GM23338 (cell line): ENCODE measurements around the gene ZMPSTE24.
A peak's percentile ranks its signal among the peaks of the same experiment; 100 is the strongest.

Experiments
- EZH2 ChIP-seq: fragments of 200-600 bp; sonication (generic); IDR thresholded peaks from one replicate; pipeline ENCODE4 v1.8.0; 2017; ENCODE audit warnings: antibody characterized with exemption, mild to moderate bottlenecking, low read depth; ENCODE audit not compliant: unreplicated experiment
- EZH2phosphoT487 ChIP-seq: fragments of 200-600 bp; sonication (generic); IDR thresholded peaks from one replicate; pipeline ENCODE4 v1.8.1; 2018; ENCODE audit warnings: antibody characterized with exemption; ENCODE audit not compliant: unreplicated experiment
- POLR2AphosphoS5 ChIP-seq: IDR thresholded peaks from 2 replicates; pipeline ENCODE4 v1.6.1; 2016; ENCODE audit warnings: antibody characterized with exemption, low read depth
- TF ChIP-seq, protein P1 (sequence below), 2 experiments: fragments of 200-600 bp in 1 of 2; sonication (generic) in 1 of 2; conservative IDR thresholded peaks; 2 replicates each; pipeline versions ENCODE4 v1.5.1 to v1.6.1; 2016 to 2017; ENCODE audit warnings: antibody characterized with exemption in 2 of 2, low read depth in 2 of 2, mild to moderate bottlenecking in 2 of 2, moderate library complexity in 1 of 2
- TF ChIP-seq, protein P2 (sequence below): IDR thresholded peaks from one replicate; pipeline ENCODE4 v1.6.1; 2018; ENCODE audit warnings: antibody characterized with exemption; ENCODE audit not compliant: unreplicated experiment

DNA sequence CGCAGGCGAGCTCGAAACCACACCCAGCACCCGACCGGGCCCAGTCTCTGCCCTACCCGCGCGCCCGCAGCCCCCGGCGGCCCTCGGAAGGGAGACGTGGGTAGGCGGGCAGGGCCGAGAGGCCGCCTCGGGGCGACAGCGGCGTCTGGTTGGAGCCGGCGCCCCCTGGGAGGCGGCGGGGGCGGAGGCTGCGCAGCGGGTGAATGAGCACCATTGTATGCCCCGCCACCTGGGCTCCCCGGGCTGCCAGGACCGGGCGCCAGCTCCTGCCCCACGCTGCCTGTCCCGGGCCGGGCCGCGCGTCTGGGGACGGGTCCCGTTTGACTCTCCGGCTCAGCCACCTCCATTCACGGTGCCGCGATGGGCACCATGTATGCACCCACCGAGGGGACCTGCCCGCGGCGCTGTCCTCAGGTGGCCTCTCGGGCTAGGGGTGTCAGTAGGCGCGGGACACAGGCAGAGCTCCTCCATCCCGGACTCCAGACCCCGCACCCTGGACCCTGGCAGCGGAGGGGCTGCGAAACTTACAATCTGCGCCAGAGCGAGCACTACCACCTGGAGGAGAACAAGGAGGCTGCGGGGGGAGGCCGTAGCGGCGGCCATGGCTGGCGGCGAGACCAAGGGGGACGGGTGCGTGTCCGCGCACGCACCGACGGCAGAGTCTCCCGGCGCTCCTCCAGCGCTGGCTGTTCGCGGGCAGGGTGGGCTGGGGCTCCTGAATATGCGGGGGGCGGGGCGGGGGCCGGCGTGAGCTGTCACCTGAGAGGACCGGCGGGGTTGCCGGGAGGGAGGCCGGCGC, 58.8 kb downstream of the ZMPSTE24 start, which contains the start of gene COL9A2:
- TF ChIP-seq, protein P1, sequence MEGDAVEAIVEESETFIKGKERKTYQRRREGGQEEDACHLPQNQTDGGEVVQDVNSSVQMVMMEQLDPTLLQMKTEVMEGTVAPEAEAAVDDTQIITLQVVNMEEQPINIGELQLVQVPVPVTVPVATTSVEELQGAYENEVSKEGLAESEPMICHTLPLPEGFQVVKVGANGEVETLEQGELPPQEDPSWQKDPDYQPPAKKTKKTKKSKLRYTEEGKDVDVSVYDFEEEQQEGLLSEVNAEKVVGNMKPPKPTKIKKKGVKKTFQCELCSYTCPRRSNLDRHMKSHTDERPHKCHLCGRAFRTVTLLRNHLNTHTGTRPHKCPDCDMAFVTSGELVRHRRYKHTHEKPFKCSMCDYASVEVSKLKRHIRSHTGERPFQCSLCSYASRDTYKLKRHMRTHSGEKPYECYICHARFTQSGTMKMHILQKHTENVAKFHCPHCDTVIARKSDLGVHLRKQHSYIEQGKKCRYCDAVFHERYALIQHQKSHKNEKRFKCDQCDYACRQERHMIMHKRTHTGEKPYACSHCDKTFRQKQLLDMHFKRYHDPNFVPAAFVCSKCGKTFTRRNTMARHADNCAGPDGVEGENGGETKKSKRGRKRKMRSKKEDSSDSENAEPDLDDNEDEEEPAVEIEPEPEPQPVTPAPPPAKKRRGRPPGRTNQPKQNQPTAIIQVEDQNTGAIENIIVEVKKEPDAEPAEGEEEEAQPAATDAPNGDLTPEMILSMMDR (conservative IDR thresholded peaks at IDR 0.05; ENCODE audit: low read depth in 2 of 2) = no peak
- TF ChIP-seq EZH2 (peak; percentile 37), POLR2AphosphoS5 (no peak), EZH2phosphoT487 (no peak)
- TF ChIP-seq, protein P2, sequence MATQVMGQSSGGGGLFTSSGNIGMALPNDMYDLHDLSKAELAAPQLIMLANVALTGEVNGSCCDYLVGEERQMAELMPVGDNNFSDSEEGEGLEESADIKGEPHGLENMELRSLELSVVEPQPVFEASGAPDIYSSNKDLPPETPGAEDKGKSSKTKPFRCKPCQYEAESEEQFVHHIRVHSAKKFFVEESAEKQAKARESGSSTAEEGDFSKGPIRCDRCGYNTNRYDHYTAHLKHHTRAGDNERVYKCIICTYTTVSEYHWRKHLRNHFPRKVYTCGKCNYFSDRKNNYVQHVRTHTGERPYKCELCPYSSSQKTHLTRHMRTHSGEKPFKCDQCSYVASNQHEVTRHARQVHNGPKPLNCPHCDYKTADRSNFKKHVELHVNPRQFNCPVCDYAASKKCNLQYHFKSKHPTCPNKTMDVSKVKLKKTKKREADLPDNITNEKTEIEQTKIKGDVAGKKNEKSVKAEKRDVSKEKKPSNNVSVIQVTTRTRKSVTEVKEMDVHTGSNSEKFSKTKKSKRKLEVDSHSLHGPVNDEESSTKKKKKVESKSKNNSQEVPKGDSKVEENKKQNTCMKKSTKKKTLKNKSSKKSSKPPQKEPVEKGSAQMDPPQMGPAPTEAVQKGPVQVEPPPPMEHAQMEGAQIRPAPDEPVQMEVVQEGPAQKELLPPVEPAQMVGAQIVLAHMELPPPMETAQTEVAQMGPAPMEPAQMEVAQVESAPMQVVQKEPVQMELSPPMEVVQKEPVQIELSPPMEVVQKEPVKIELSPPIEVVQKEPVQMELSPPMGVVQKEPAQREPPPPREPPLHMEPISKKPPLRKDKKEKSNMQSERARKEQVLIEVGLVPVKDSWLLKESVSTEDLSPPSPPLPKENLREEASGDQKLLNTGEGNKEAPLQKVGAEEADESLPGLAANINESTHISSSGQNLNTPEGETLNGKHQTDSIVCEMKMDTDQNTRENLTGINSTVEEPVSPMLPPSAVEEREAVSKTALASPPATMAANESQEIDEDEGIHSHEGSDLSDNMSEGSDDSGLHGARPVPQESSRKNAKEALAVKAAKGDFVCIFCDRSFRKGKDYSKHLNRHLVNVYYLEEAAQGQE = no peak
